Activated T-helper 1 cell treated with Interleukin-2 at 50 U/mL for 16 hours (primary cell): ENCODE data around the gene CFAP43.
"Not testable (repeated sequence)": the region's sequence is repeated elsewhere in the genome, so short reads cannot be mapped to it uniquely, and the experiment has no call there.

Experiments
- DNase-seq: peaks from one replicate; pipeline ENCODE4 v3.0.0-alpha.2; 2020; ENCODE audit warnings: low read depth

The CFAP43 gene

GRCh38 chr10:104218751-104219150, 13.4 kb downstream of the CFAP43 start:
- no peak for DNase-seq

- no peak for DNase-seq
Observed at GRCh38 chr10:104216631-104217030, 15.5 kb downstream of the CFAP43 start.

GRCh38 chr10:104209575-104210198, 22.5 kb downstream of the CFAP43 start:
- DNase-seq = no peak

- no peak for DNase-seq
Observed at GRCh38 chr10:104208730-104209129, 23.4 kb downstream of the CFAP43 start.

GRCh38 chr10:104202231-104202630, 29.9 kb downstream of the CFAP43 start:
- DNase-seq = no peak

- DNase-seq = no peak
Observed at GRCh38 chr10:104201636-104202035, 30.5 kb downstream of the CFAP43 start.

- DNase-seq = no peak
Observed at GRCh38 chr10:104199567-104199966, 32.6 kb downstream of the CFAP43 start.

GRCh38 chr10:104197364-104197763, 34.8 kb downstream of the CFAP43 start:
- no peak for DNase-seq

GRCh38 chr10:104195706-104196105, 36.5 kb downstream of the CFAP43 start:
- DNase-seq = no peak

GRCh38 chr10:104193787-104194186, 38.4 kb downstream of the CFAP43 start:
- no peak for DNase-seq

- DNase-seq = no peak
Observed at GRCh38 chr10:104190695-104191094, 41.5 kb downstream of the CFAP43 start.

- no peak for DNase-seq
Observed at GRCh38 chr10:104183682-104184081, 48.5 kb downstream of the CFAP43 start.

GRCh38 chr10:104174136-104174535, 58.0 kb downstream of the CFAP43 start:
- not testable (repeated sequence) for DNase-seq

GRCh38 chr10:104170610-104171254, 61.4 kb downstream of the CFAP43 start:
- DNase-seq = no peak

GRCh38 chr10:104155591-104155990, 76.6 kb downstream of the CFAP43 start:
- DNase-seq = no peak

GRCh38 chr10:104151737-104152136, 80.4 kb downstream of the CFAP43 start:
- DNase-seq = no peak

GRCh38 chr10:104150139-104150538, 82.0 kb downstream of the CFAP43 start:
- DNase-seq = no peak

GRCh38 chr10:104146882-104147281, 85.3 kb downstream of the CFAP43 start:
- no peak for DNase-seq

- no peak for DNase-seq
Observed at GRCh38 chr10:104144931-104145330, 87.2 kb downstream of the CFAP43 start.

GRCh38 chr10:104143829-104144228, 88.3 kb downstream of the CFAP43 start:
- no peak for DNase-seq

GRCh38 chr10:104142081-104142480, 90.1 kb downstream of the CFAP43 start:
- DNase-seq = no peak

- no peak for DNase-seq
Observed at GRCh38 chr10:104139221-104139620, 92.9 kb downstream of the CFAP43 start.

GRCh38 chr10:104138131-104138530, 94.0 kb downstream of the CFAP43 start:
- no peak for DNase-seq

GRCh38 chr10:104130041-104130440, 102.1 kb downstream of the CFAP43 start:
- DNase-seq = no peak
